Measurements from ENCODE around the gene CAMTA1. TPM values are rescaled to one million over a fixed set of nuclear protein-coding genes. Genes with fewer than 3 reads are reported as not detected.

CAMTA1 gene
- total RNA-seq, 1 experiment from 2014 or later, result 50.3 TPM

DNA sequence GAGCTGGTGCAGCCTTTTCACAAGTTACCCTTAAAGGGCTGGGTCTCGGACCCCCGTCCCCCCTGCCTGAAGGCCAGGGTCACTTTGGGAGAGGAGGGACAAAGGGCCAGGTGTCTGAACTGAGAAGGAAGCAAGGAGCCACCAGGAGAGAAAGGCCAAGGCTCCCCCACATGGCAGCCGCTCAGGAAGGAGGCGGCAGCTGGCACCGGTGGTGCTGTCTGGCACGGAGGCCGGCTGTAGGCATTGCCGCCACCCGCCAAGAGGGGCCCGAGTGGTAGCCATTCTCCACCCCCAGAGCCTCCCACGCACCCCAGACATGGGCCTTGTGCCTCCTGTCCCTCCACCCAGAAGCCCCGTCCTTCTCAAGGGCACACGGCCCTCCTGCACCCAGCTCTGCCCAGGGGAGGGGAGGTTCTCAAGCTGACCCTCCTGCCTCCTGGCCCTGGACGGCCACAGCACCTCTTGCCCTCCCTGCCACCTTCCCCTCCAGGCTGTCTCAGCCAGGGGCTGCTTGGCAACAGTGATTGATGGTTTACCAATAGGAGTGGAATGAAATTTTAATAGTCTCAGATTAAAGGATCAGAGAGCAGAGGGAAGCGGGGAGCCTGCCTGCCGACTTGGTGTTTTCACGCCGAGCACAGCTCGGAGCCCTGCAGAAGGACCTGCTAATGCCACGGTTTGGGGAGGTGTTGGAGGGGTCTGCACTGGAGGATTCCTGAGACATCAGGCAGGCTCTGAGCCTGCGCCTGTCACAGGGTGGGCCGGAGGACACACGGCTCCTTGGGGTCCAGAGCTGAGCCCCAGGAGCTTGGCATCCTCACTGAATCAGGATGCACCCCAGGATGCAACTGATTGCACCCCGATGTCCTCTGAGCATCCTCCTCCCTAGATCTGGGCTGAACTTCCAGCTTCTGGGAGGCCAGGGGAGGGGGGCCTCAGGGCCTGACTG is 773.9 kb downstream of the CAMTA1 start:
- Mint-ChIP-seq H3K9me3 (ENCODE audit: low read depth, unreplicated experiment) (no peaks in the 10 kb centered on the region), H3K4me3 (ENCODE audit: low read depth, unreplicated experiment) (no peak overlapping the region), H3K4me1 (ENCODE audit: low read depth, unreplicated experiment) (no peaks in the 10 kb centered on the region), H3K27ac (ENCODE audit: unreplicated experiment) (no peak overlapping the region), H3K27me3 (ENCODE audit: unreplicated experiment) (peaks cover 2% of the 10 kb centered on the region), H3K36me3 (ENCODE audit: insufficient read depth, unreplicated experiment) (no peaks in the 10 kb centered on the region)
- no TSS peak for BruUV-seq (replicated peaks)
- TF ChIP-seq, protein P1, sequence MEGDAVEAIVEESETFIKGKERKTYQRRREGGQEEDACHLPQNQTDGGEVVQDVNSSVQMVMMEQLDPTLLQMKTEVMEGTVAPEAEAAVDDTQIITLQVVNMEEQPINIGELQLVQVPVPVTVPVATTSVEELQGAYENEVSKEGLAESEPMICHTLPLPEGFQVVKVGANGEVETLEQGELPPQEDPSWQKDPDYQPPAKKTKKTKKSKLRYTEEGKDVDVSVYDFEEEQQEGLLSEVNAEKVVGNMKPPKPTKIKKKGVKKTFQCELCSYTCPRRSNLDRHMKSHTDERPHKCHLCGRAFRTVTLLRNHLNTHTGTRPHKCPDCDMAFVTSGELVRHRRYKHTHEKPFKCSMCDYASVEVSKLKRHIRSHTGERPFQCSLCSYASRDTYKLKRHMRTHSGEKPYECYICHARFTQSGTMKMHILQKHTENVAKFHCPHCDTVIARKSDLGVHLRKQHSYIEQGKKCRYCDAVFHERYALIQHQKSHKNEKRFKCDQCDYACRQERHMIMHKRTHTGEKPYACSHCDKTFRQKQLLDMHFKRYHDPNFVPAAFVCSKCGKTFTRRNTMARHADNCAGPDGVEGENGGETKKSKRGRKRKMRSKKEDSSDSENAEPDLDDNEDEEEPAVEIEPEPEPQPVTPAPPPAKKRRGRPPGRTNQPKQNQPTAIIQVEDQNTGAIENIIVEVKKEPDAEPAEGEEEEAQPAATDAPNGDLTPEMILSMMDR (IDR thresholded peaks at IDR 0.05; ENCODE audit: unreplicated experiment), result no peak
- CTCF ChIA-PET, result interaction anchor here (0.6 kb wide), 1 partner anchor 757 kb away, joined by 3 read pairs; no protein-coding TSS in a partner anchor
- DNase-seq, result no peak
- intact Hi-C loops (cut with micrococcal nuclease; ENCODE audit: unreplicated experiment), result no loop called here

DNA sequence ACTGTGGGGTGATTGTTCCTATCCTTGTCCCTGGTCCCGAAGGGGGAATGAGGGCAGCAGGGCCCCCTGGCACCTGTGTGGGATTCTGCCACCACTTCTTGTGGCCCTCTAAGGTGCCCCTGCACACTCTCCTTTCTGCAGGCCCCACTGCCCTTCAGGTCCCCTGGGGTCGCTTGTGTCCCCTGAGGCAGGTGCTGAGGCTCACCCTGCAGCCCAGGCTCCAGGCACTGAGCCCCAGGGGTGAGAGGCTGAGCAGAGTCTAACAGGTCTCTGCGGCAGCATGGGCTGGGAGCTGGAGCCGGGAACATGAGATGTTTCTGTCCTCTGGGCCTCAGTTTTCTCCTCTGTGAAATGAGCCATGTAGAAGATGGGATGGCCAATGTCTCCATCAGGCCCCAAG is 774.9 kb downstream of the CAMTA1 start:
- CTCF ChIA-PET, result no interaction called here
- TF ChIP-seq, protein P1 (IDR thresholded peaks at IDR 0.05; ENCODE audit: unreplicated experiment), result no peak
- no peaks in the 10 kb centered on the region for H3K36me3 Mint-ChIP-seq (ENCODE audit: insufficient read depth, unreplicated experiment)
- intact Hi-C loops (cut with micrococcal nuclease; ENCODE audit: unreplicated experiment), result no loop called here
- H3K9me3 Mint-ChIP-seq (ENCODE audit: low read depth, unreplicated experiment), result no peaks in the 10 kb centered on the region
- DNase-seq, result no peak
- no peak overlapping the region for H3K4me3 Mint-ChIP-seq (ENCODE audit: low read depth, unreplicated experiment)
- peaks cover 8% of the 10 kb centered on the region for H3K27me3 Mint-ChIP-seq (ENCODE audit: unreplicated experiment)
- no TSS peak for BruUV-seq (replicated peaks)
- no peaks in the 10 kb centered on the region for H3K4me1 Mint-ChIP-seq (ENCODE audit: low read depth, unreplicated experiment)
- no peak overlapping the region for H3K27ac Mint-ChIP-seq (ENCODE audit: unreplicated experiment)

- H3K4me3 Mint-ChIP-seq (ENCODE audit: low read depth, unreplicated experiment), result no peak overlapping the region
These were observed 775.4 kb downstream of the CAMTA1 start for GRCh38 chr1:7560601-7561181.

DNA sequence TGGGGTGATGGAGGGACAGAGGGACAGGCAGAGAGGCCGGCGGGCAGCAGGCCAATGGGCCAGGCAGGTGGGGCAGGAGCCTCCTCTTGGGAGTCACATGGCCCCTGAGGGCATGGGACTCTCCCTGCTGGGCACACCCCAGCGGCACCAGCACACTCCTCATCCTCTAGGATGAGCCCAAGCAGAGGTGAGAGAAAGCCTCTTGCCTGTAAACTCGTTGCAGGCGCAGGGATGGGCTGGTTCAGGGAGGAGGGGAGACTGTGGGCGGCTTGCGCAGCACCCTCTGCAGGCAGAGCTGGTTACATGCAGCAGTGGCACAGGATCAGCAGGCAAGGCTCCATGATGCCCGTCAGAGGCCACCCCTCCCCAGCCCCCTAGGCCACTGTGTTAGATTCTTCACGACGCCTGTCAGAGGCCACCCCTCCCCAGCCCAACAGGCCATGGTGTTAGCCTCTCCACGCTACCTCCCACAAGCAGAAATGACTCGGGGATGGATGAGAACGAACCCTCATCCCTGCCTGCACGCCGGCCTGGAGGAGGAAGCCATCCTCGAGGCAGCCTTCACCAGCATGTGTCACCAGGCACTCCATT is 776.2 kb downstream of the CAMTA1 start:
- intact Hi-C loops (cut with micrococcal nuclease; ENCODE audit: unreplicated experiment), result no loop called here
- BruUV-seq (replicated peaks), result no TSS peak
- Mint-ChIP-seq H3K9me3 (ENCODE audit: low read depth, unreplicated experiment) (no peaks in the 10 kb centered on the region), H3K36me3 (ENCODE audit: insufficient read depth, unreplicated experiment) (no peaks in the 10 kb centered on the region), H3K27ac (ENCODE audit: unreplicated experiment) (no peak overlapping the region), H3K27me3 (ENCODE audit: unreplicated experiment) (peaks cover 8% of the 10 kb centered on the region), H3K4me3 (ENCODE audit: low read depth, unreplicated experiment) (no peak overlapping the region), H3K4me1 (ENCODE audit: low read depth, unreplicated experiment) (no peaks in the 10 kb centered on the region)
- TF ChIP-seq, protein P1 (IDR thresholded peaks at IDR 0.05; ENCODE audit: unreplicated experiment), result no peak
- DNase-seq, result no peak
- CTCF ChIA-PET, result no interaction called here

More at GRCh38 chr1:7560601-7561181, 775.4 kb downstream of the CAMTA1 start:
- Mint-ChIP-seq H3K9me3 (ENCODE audit: low read depth, unreplicated experiment) (no peaks in the 10 kb centered on the region), H3K27me3 (ENCODE audit: unreplicated experiment) (peaks cover 8% of the 10 kb centered on the region), H3K36me3 (ENCODE audit: insufficient read depth, unreplicated experiment) (no peaks in the 10 kb centered on the region), H3K27ac (ENCODE audit: unreplicated experiment) (no peak overlapping the region), H3K4me1 (ENCODE audit: low read depth, unreplicated experiment) (no peaks in the 10 kb centered on the region)
- no TSS peak for BruUV-seq (replicated peaks)
- TF ChIP-seq, protein P1 (IDR thresholded peaks at IDR 0.05; ENCODE audit: unreplicated experiment), result no peak
- intact Hi-C loops (cut with micrococcal nuclease; ENCODE audit: unreplicated experiment), result no loop called here
- no peak for DNase-seq
- CTCF ChIA-PET, result no interaction called here
